ENCODE measurements around the gene MYOZ3. TPM values are rescaled to one million over a fixed set of nuclear protein-coding genes. Genes with fewer than 3 reads are reported as not detected.

MYOZ3 gene
- total and polyA plus RNA-seq, 7 donors: 0.16 to 0.92 (median 0.55) TPM; not detected in 2

DNA sequence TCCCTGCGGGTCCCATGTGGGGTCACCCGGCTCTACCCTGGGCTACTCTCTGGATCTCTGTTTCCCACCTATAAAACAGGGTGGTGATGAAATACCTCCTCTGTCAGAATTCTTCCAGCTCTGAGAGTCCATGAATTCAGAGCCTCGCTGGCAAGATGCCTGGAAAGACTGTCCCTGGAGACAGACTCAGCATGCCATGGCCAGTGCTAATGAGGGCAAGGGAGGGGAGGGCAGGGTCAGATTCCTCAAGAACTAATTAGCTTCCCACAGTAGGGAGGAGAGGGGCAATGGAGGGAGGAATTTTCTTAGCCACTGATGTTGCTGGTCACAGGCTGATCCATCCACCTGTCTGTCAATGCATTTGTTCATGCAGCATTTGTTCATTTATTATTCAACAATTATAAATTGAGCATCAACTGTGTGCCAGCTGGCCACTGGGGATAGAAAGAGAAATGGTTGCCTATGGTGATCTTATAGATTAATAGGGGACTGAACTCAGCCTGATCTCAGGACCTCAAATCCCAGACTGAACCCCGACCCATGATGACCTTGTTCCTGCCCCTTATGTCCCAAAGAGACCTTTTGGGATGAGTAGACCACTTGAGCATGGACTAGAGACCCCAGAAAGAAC is 15.9 kb upstream of the MYOZ3 start:
- DNase-seq: peak; percentile 85

DNA sequence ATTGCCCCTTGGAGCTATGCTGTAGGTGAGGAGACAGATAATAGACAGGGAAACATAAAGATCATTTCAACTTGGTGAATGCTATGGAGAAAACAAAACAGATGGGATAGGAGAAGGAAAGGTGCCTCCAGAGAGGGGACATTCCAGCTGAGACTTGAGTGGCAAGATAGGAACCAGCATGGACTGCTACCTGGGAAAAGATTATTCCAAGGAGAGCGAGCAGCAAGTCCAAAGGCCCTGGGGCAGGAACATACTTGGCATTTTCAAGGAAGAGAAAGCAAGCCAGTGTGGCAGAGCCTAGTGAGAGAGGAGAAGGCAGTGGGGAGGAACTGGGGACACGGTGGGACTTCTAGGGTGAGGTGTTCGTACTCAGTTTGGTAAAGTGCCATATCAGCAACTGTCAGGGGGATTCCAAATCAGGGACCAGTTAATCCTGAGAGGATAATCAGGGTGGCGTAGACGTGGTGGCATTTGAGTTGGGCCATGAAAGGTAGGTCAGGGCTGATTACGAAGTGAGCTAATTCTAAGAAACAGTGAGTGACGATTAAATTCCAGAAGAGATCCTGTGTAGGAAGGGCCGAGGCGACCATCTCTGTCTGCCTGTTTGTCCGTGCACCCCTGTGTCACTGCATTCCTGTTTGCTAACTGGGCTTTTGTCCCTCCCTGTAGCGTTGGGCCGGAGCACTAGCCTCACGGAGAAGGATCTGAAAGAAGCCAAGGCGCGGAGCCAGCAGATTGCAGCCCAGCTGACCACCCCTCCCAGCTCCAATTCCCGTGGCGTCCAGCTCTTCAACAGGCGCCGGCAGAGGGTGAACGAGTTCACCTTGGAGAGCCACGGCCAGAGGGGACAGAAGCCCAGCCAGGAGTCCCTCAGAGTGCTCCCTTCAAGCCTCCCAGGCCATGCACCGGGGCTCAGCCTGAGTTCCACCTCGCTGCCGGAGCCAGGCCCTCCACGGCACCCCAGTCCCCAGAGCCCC is 13.5 kb upstream of the MYOZ3 start:
- H3K4me1 ChIP-seq: peaks cover 0 to 62% (median 38%) of the 10 kb centered on the region in 4 donors
- H3K9me3 ChIP-seq: no peaks in the 10 kb centered on the region
- no peaks in the 10 kb centered on the region for H3K27me3 ChIP-seq
- peaks cover 0 to 22% (median 9%) of the 10 kb centered on the region in 4 donors for H3K36me3 ChIP-seq
- no peak overlapping the region for H3K4me3 ChIP-seq
- intact Hi-C loops (cut with DNase I): no loop called here
- 82 to 85% methylated on average over 25 of the region's 25 CpGs for whole genome bisulfite sequencing, 2 donors
- peak overlapping the region in 3 of 4 donors; percentile 7 to 43 (median 38) for H3K27ac ChIP-seq
- peak; percentile 90 for DNase-seq
- TF ChIP-seq EP300 (IDR thresholded peaks at IDR 0.05): no peak
- TF ChIP-seq POLR2A (IDR thresholded peaks at IDR 0.05): no peak
- no peak for TF ChIP-seq POLR2AphosphoS5 (IDR thresholded peaks at IDR 0.05)
- no peak for TF ChIP-seq CTCF (IDR thresholded peaks at IDR 0.05)

More for the DNA sequence above, 15.9 kb upstream of the MYOZ3 start:
- no peaks in the 10 kb centered on the region for H3K27me3 ChIP-seq
- WGBS, 2 donors: 81 to 87% methylated on average over 4 of the region's 4 CpGs
- peak overlapping the region; percentile 22 to 85 (median 70) for H3K27ac ChIP-seq
- H3K9me3 ChIP-seq: no peaks in the 10 kb centered on the region
- intact Hi-C loops (cut with DNase I): no loop called here
- TF ChIP-seq EP300 (IDR thresholded peaks at IDR 0.05) (no peak), POLR2A (IDR thresholded peaks at IDR 0.05) (no peak), CTCF (IDR thresholded peaks at IDR 0.05) (no peak), POLR2AphosphoS5 (IDR thresholded peaks at IDR 0.05) (peak in 1 of 4 donors; percentile 10)
- peaks cover 0 to 21% (median 8%) of the 10 kb centered on the region in 4 donors for H3K36me3 ChIP-seq
- peaks cover 0 to 70% (median 60%) of the 10 kb centered on the region in 4 donors for H3K4me1 ChIP-seq
- H3K4me3 ChIP-seq: no peak overlapping the region

DNA sequence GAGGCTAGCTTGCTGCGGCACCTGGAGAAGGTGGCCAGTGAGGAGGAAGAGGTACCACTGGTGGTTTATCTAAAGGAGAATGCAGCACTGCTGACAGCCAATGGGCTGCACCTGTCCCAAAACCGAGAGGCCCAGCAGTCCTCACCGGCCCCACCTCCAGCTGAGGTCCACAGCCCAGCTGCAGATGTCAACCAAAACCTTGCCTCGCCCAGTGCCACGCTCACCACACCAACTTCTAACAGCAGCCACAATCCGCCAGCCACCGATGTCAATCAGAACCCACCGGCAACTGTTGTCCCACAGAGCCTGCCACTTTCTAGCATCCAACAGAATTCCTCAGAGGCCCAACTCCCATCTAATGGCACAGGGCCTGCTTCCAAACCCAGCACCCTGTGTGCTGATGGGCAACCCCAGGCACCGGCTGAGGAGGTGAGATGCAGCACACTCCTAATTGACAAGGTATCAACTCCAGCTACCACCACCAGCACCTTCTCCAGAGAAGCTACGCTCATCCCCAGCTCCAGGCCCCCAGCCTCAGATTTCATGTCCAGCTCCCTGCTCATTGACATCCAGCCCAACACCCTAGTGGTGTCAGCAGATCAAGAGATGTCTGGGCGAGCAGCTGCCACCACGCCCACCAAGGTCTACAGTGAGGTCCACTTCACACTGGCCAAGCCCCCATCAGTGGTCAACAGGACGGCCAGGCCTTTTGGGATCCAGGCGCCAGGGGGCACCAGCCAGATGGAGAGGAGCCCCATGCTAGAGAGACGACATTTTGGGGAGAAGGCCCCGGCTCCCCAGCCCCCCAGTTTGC is 12.6 kb upstream of the MYOZ3 start:
- H3K4me1 ChIP-seq: peaks cover 0 to 60% (median 31%) of the 10 kb centered on the region in 4 donors
- H3K36me3 ChIP-seq: peaks cover 0 to 22% (median 9%) of the 10 kb centered on the region in 4 donors
- intact Hi-C loops (cut with DNase I): no loop called here
- WGBS, 2 donors: 92 to 93% methylated on average over 16 of the region's 16 CpGs
- no peak overlapping the region for H3K4me3 ChIP-seq
- H3K27me3 ChIP-seq: no peaks in the 10 kb centered on the region
- H3K27ac ChIP-seq: peak overlapping the region in 2 of 4 donors; percentile 38 to 43
- H3K9me3 ChIP-seq: no peaks in the 10 kb centered on the region
- TF ChIP-seq POLR2A (IDR thresholded peaks at IDR 0.05) (no peak), CTCF (IDR thresholded peaks at IDR 0.05) (no peak), POLR2AphosphoS5 (IDR thresholded peaks at IDR 0.05) (no peak), EP300 (IDR thresholded peaks at IDR 0.05) (no peak)
- no peak for DNase-seq

All from sigmoid colon (tissue), 7 donors.